GM21786 (cell line): ENCODE results near the gene GRID2.

ENCODE experiments used
- ATAC-seq: cut with Tn5 transposase; IDR thresholded peaks from one replicate; pipeline ENCODE4 v1.9.1; 2021; ENCODE audit not compliant: unreplicated experiment

The GRID2 gene

GRCh38 chr4:93772858-93773257 is 1469.1 kb downstream of the GRID2 start:
- no peak for ATAC-seq

- no peak for ATAC-seq
These were observed 1471.8 kb downstream of the GRID2 start for GRCh38 chr4:93775551-93775950.

GRCh38 chr4:93776386-93777080 is 1472.8 kb downstream of the GRID2 start:
- ATAC-seq: no peak

GRCh38 chr4:93777081-93777460 is 1473.3 kb downstream of the GRID2 start:
- no peak for ATAC-seq

GRCh38 chr4:93779228-93779627 is 1475.5 kb downstream of the GRID2 start:
- ATAC-seq: no peak

GRCh38 chr4:93780080-93780479 is 1476.3 kb downstream of the GRID2 start:
- no peak for ATAC-seq

- ATAC-seq: no peak
These were observed 1477.4 kb downstream of the GRID2 start for GRCh38 chr4:93781198-93781597.

DNA sequence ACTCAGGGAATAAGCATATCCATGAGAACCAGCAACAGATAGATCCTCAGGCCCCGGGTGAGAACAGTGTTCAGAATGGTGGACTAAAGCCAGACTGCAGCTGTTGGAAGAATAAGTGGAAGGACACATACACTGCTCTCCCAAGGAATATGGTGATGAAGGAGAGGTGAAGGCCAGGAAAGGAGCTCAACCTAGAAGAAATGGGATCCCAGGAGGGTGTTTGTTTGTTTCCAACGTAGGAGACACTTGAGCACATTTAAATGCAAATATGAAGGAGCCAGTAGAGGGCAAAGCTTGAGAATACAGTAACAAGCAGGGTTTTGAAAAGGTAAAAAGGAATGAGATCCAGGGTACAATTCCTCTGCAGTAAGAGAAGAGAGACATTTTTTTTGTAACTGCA is 1482.4 kb downstream of the GRID2 start:
- no peak for ATAC-seq

GRCh38 chr4:93788712-93789111 is 1484.9 kb downstream of the GRID2 start:
- ATAC-seq: no peak

DNA sequence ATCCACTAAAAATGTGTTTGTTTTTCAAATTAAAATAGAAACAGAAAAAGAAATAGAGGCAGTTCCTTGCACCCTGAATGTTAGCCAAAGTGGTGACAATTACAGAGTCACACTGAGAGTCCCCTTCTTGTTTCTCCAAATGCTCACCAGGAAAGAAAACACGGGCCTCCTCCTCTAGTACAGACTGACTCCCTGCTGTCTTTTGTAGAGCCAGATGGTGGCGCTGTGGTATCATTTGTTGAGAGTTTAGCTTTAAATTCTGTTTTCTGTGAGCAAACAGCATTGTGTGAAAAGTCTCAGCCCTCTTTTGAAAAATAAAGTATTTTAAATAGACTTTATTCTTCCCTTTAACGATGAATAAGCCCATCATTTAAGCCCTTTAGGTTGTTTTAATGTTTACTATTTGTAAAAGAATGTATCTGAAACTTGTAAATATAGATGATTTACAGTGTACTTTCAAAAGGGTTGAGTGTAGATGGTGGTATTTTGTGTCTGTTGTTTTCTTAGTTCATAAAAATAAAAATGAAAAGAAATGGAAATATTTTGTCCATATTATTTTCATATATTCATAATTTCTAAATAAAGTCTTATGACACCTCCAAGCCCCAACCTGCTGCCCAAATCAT is 1487.9 kb downstream of the GRID2 start:
- peak; percentile 84 for ATAC-seq

- ATAC-seq: no peak
These were observed 1498.3 kb downstream of the GRID2 start for GRCh38 chr4:93802045-93802444.

- no peak for ATAC-seq
These were observed 1506.0 kb downstream of the GRID2 start for GRCh38 chr4:93809773-93810172.

- ATAC-seq: no peak
These were observed 1506.7 kb downstream of the GRID2 start for GRCh38 chr4:93810340-93810992.

DNA sequence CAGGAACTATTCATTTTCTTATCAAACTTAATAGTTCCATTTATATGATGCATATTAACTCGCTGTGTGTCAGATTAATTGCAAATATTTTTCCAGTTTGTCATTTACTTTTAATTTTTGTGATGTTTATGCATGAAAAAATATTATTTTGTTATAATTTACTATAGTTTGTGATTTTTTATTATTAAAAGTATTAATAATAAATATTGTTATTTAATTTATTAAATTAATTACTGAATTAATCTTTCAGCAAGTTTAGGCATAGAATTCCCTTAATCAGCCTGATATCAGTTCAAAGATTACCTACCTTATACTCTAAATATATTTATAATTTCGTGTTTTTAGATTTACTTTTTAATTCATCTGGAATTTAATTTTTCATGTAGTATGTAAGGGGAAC is 1509.3 kb downstream of the GRID2 start:
- no peak for ATAC-seq

GRCh38 chr4:93814141-93814540 is 1510.4 kb downstream of the GRID2 start:
- no peak for ATAC-seq

DNA sequence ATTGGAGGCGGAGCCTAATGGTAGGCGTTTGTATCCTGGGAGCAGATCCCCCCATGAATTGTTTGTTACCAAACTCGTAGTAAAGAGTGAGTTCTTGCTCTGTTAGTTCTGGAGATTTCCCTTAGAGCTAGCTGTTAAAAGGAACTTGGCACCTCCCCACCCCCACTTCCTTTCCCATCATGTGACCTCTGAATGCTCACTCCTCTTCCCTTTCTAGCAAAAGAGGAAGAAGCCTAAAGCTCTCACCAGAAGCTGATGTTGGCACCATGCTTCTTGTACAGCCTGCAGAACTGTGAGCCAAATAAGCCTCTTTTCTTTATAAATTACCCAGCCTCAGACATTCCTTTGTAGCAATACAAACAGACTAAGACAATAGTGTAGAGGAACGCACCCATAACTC is 1511.0 kb downstream of the GRID2 start:
- ATAC-seq: no peak
